Adipocyte (in vitro differentiated cells): Measurements from ENCODE around the gene FOXN3.

ENCODE experiments used
- DNase-seq: peaks from one replicate; pipeline ENCODE4 v3.0.0-alpha.2; 2015; ENCODE audit warnings: low read depth
- H3K27me3 ChIP-seq: replicated peaks from 2 replicates; pipeline ENCODE4 v1.7.0; 2013; ENCODE audit warnings: mild to moderate bottlenecking, low read length, moderate library complexity; ENCODE audit not compliant: control insufficient read depth, insufficient read depth
- H3K36me3 ChIP-seq: 2 replicates; pipeline ENCODE4 v1.7.0; 2013; ENCODE audit warnings: low read length, mild to moderate bottlenecking, moderate library complexity; ENCODE audit not compliant: control insufficient read depth, insufficient read depth, severe bottlenecking
- H3K4me1 ChIP-seq: 2 replicates; pipeline ENCODE4 v1.7.0; 2013; ENCODE audit warnings: mild to moderate bottlenecking, low read length, moderate library complexity; ENCODE audit not compliant: control insufficient read depth, insufficient read depth
- H3K4me3 ChIP-seq: 2 replicates; pipeline ENCODE4 v1.7.0; 2013; ENCODE audit warnings: mild to moderate bottlenecking, low read length, moderate library complexity
- H3K9ac ChIP-seq: 2 replicates; pipeline ENCODE4 v1.7.0; 2013; ENCODE audit warnings: mild to moderate bottlenecking, low read length, moderate library complexity
- H3K9me3 ChIP-seq: 2 replicates; pipeline ENCODE4 v1.7.0; 2013; ENCODE audit warnings: mild to moderate bottlenecking, low read length, moderate library complexity; ENCODE audit not compliant: control insufficient read depth

Gene FOXN3

DNA sequence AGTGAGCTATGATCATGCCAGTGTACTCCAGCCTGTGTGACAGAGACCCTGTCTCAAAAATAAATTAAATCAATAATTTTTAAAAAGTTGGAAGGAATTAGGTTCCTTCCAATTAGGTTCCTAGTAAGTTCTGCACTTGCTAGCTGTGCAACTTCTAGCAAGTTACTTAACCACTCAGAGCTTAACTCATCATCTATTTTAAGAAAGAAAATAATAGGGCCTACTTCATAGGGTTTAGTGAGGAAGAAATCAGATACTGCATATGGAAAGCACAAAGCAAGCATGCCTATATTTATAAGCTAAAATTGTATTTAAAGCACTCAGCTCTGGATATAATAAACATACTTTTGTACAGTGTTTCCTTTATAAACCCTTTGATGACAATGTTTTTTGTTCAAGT is 10.7 kb downstream of the FOXN3 start:
- Histone ChIP-seq H3K9me3 (no peaks in the 10 kb centered on the region), H3K9ac (peak overlapping the region; percentile 46), H3K4me3 (no peak overlapping the region), H3K27me3 (no peaks in the 10 kb centered on the region), H3K36me3 (peaks cover 18% of the 10 kb centered on the region), H3K4me1 (peaks cover 42% of the 10 kb centered on the region)
- DNase-seq: no peak

- Histone ChIP-seq H3K9ac (no peak overlapping the region), H3K9me3 (no peaks in the 10 kb centered on the region), H3K27me3 (no peaks in the 10 kb centered on the region), H3K36me3 (peaks cover 12% of the 10 kb centered on the region), H3K4me1 (peaks cover 43% of the 10 kb centered on the region), H3K4me3 (no peak overlapping the region)
- no peak for DNase-seq
Measured at GRCh38 chr14:89405712-89406111, 11.3 kb downstream of the FOXN3 start.

DNA sequence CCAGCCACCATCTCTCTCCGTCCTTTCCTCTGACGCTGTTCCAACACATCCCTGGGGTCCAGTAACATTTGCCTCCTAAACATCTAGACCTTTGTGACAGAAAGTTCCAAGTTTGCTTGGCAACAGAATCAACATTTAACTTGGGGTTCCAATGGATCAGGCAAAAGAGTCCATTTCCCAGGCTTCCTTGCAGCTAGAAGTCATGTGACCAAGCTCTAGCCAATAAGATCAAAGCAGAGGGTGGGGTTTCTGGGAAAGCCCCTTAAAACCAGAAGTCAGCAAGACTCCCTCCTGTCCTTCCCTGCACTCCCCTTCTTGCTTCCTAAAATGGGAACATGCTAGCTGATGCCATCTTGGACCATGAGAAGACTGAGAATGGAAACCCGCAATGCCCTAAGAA is 14.7 kb downstream of the FOXN3 start:
- Histone ChIP-seq H3K9ac (no peak overlapping the region), H3K4me1 (peaks cover 23% of the 10 kb centered on the region), H3K4me3 (no peak overlapping the region), H3K27me3 (no peaks in the 10 kb centered on the region), H3K9me3 (no peaks in the 10 kb centered on the region), H3K36me3 (peaks cover 10% of the 10 kb centered on the region)
- DNase-seq: no peak

DNA sequence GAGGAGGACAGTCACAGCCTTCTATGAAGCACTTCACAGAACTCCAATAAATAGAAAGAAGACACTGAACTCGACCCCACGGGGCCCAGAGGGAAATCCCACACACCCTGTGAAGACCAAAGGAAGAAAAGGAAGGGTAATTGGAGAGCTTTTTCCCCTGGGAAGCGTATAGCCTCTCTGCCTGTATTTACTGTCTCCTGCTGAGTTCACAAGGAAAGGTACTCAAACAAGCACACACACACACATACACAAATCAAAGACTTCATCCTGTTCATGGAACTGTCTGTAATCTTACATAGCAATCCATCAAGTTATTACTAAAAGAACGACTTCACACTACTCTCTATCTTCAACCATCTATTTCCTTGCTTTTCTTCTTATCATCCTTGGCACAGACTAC is 15.3 kb downstream of the FOXN3 start:
- H3K27me3 ChIP-seq: no peaks in the 10 kb centered on the region
- no peak overlapping the region for H3K9ac ChIP-seq
- no peaks in the 10 kb centered on the region for H3K9me3 ChIP-seq
- H3K36me3 ChIP-seq: peaks cover 10% of the 10 kb centered on the region
- peaks cover 17% of the 10 kb centered on the region for H3K4me1 ChIP-seq
- H3K4me3 ChIP-seq: no peak overlapping the region
- no peak for DNase-seq

GRCh38 chr14:89401241-89401640 is 15.8 kb downstream of the FOXN3 start:
- peaks cover 10% of the 10 kb centered on the region for H3K36me3 ChIP-seq
- DNase-seq: no peak
- H3K9me3 ChIP-seq: no peaks in the 10 kb centered on the region
- no peaks in the 10 kb centered on the region for H3K27me3 ChIP-seq
- no peak overlapping the region for H3K4me3 ChIP-seq
- H3K9ac ChIP-seq: no peak overlapping the region
- H3K4me1 ChIP-seq: peaks cover 12% of the 10 kb centered on the region

DNA sequence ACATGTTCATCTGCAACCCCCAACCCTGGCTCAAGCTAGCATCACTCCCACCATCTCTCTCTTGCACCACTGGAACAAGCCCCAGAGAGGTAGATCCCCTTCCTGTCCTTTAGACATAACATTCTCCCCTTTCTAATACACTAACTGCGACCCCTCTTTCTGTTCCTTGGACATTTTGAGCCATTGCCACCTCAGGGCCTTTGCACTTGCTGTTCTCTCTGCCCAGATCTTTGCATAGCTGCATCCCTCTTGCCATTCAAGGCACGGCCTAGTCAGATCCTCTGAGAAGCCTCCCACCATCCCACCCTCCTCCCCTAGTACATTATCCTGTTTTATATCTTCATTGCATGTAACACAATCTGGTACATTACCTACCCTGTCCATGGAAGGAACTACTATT is 16.5 kb downstream of the FOXN3 start:
- no peak overlapping the region for H3K9ac ChIP-seq
- H3K9me3 ChIP-seq: no peaks in the 10 kb centered on the region
- H3K4me1 ChIP-seq: peaks cover 16% of the 10 kb centered on the region
- no peak overlapping the region for H3K4me3 ChIP-seq
- DNase-seq: no peak
- no peaks in the 10 kb centered on the region for H3K27me3 ChIP-seq
- peaks cover 7% of the 10 kb centered on the region for H3K36me3 ChIP-seq

DNA sequence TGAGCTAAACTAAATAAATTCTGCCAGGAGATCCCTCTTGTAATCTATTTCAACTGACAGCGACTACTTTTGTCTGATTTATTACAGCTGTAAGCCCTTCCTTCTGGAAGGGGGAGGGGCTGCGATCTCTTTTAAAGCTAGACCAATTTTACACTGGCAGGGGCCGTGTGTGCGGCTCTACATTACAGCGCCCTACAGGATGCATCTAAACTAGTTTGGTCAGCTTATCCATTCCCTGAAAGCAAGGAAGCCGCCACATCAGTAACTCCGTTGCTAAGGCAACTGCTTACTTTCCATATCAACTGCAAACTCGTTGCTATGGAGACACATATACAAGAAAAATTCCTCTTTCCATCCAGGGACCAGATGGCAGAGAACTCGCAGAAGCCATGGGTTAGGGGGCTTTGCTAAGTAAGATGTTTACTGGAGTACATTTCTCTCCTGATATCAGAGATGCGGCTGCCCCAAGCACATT is 17.4 kb downstream of the FOXN3 start:
- Histone ChIP-seq H3K27me3 (no peaks in the 10 kb centered on the region), H3K9me3 (no peaks in the 10 kb centered on the region), H3K36me3 (peaks cover 3% of the 10 kb centered on the region), H3K4me3 (no peak overlapping the region), H3K9ac (no peak overlapping the region), H3K4me1 (peaks cover 23% of the 10 kb centered on the region)
- DNase-seq: peak; percentile 77

GRCh38 chr14:89399157-89399556 is 17.9 kb downstream of the FOXN3 start:
- Histone ChIP-seq H3K9ac (no peak overlapping the region), H3K36me3 (peaks cover 3% of the 10 kb centered on the region), H3K9me3 (no peaks in the 10 kb centered on the region), H3K4me1 (peaks cover 27% of the 10 kb centered on the region), H3K4me3 (no peak overlapping the region), H3K27me3 (no peaks in the 10 kb centered on the region)
- DNase-seq: no peak

- Histone ChIP-seq H3K27me3 (no peaks in the 10 kb centered on the region), H3K9me3 (no peaks in the 10 kb centered on the region), H3K36me3 (peaks cover 3% of the 10 kb centered on the region), H3K9ac (no peak overlapping the region), H3K4me3 (no peak overlapping the region), H3K4me1 (peaks cover 27% of the 10 kb centered on the region)
- no peak for DNase-seq
Measured at GRCh38 chr14:89397569-89398230, 19.3 kb downstream of the FOXN3 start.

- Histone ChIP-seq H3K4me1 (peaks cover 23% of the 10 kb centered on the region), H3K4me3 (no peak overlapping the region), H3K27me3 (no peaks in the 10 kb centered on the region), H3K9me3 (no peaks in the 10 kb centered on the region), H3K36me3 (no peaks in the 10 kb centered on the region), H3K9ac (no peak overlapping the region)
- no peak for DNase-seq
Measured at GRCh38 chr14:89394972-89395371, 22.1 kb downstream of the FOXN3 start.

GRCh38 chr14:89393222-89393745 is 23.7 kb downstream of the FOXN3 start:
- Histone ChIP-seq H3K9me3 (no peaks in the 10 kb centered on the region), H3K27me3 (no peaks in the 10 kb centered on the region), H3K9ac (no peak overlapping the region), H3K36me3 (no peaks in the 10 kb centered on the region), H3K4me3 (no peak overlapping the region), H3K4me1 (peaks cover 31% of the 10 kb centered on the region)
- no peak for DNase-seq

- H3K4me1 ChIP-seq: peaks cover 24% of the 10 kb centered on the region
Measured at GRCh38 chr14:89392181-89392580, 24.9 kb downstream of the FOXN3 start.

More at GRCh38 chr14:89392181-89392580, 24.9 kb downstream of the FOXN3 start:
- H3K27me3 ChIP-seq: no peaks in the 10 kb centered on the region
- H3K9me3 ChIP-seq: no peaks in the 10 kb centered on the region
- DNase-seq: no peak
- H3K4me3 ChIP-seq: no peak overlapping the region
- no peak overlapping the region for H3K9ac ChIP-seq
- no peaks in the 10 kb centered on the region for H3K36me3 ChIP-seq
